SK-N-SH treated with all-trans-retinoic acid at 6 μM for 48 hours (cell line): ENCODE results near the gene BICDL1.

Source experiments
- ATAC-seq: fragments of 200-7000 bp; cut with Tn5 transposase; 3 replicates; pipeline ENCODE4 v1.9.1; 2020; ENCODE audit warnings: mild to moderate bottlenecking, moderate library complexity
- ARNTL ChIP-seq: fragments of 450-650 bp; formaldehyde crosslinking; IDR thresholded peaks from 2 replicates; pipeline ENCODE4 v1.5.0; 2020; ENCODE audit warnings: low read depth, mild to moderate bottlenecking, moderate library complexity, borderline replicate concordance
- BACH2 ChIP-seq: fragments of 250-450 bp; sonication (Bioruptor Pico); IDR thresholded peaks from 2 replicates; pipeline ENCODE4 v1.9.0; 2021; ENCODE audit warnings: mild to moderate bottlenecking, borderline replicate concordance
- CREB5 ChIP-seq: fragments of 250-450 bp; sonication (Bioruptor Pico); IDR thresholded peaks from 2 replicates; pipeline ENCODE4 v1.5.1; 2020; ENCODE audit warnings: low read depth, mild to moderate bottlenecking, moderate library complexity
- CSDC2 ChIP-seq: fragments of 250-450 bp; sonication (Bioruptor Pico); IDR thresholded peaks from 2 replicates; pipeline ENCODE4 v1.5.0; 2020; ENCODE audit warnings: mild to moderate bottlenecking, moderate library complexity
- CSRNP3 ChIP-seq: fragments of 250-450 bp; sonication (Bioruptor Pico); IDR thresholded peaks from 2 replicates; pipeline ENCODE4 v1.5.1; 2021; ENCODE audit warnings: mild to moderate bottlenecking, moderate library complexity
- ESRRG ChIP-seq: fragments of 250-450 bp; sonication (Bioruptor Pico); IDR thresholded peaks from 2 replicates; pipeline ENCODE4 v1.6.1; 2021; ENCODE audit warnings: mild to moderate bottlenecking
- ISL1 ChIP-seq: fragments of 250-450 bp; sonication (Bioruptor Pico); IDR thresholded peaks from 2 replicates; pipeline ENCODE4 v2.1.2; 2022; ENCODE audit warnings: mild to moderate bottlenecking, moderate library complexity
- OSR1 ChIP-seq: fragments of 250-450 bp; sonication (Bioruptor Pico); IDR thresholded peaks from 2 replicates; pipeline ENCODE4 v1.8.0; 2022; ENCODE audit warnings: moderate library complexity, mild to moderate bottlenecking, inconsistent platforms
- POU6F1 ChIP-seq: fragments of 250-450 bp; sonication (Bioruptor Pico); IDR thresholded peaks from 2 replicates; pipeline ENCODE4 v1.8.0; 2021; ENCODE audit warnings: low read depth, mild to moderate bottlenecking, moderate library complexity, borderline replicate concordance
- PPARA ChIP-seq: fragments of 250-450 bp; sonication (Bioruptor Pico); IDR thresholded peaks from 2 replicates; pipeline ENCODE4 v1.5.0; 2020; ENCODE audit warnings: mild to moderate bottlenecking, borderline replicate concordance
- RARB ChIP-seq: fragments of 250-450 bp; sonication (Bioruptor Pico); IDR thresholded peaks from 2 replicates; pipeline ENCODE4 v1.8.0; 2021; ENCODE audit warnings: mild to moderate bottlenecking, moderate library complexity
- SNAI2 ChIP-seq: fragments of 250-450 bp; sonication (Bioruptor Pico); IDR thresholded peaks from 2 replicates; pipeline ENCODE4 v1.5.0; 2020; ENCODE audit warnings: mild to moderate bottlenecking, moderate library complexity
- TCF4 ChIP-seq: fragments of 250-450 bp; sonication (Bioruptor Pico); IDR thresholded peaks from 2 replicates; pipeline ENCODE4 v1.8.0; 2021; ENCODE audit warnings: mild to moderate bottlenecking, moderate library complexity, borderline replicate concordance
- TOX ChIP-seq: fragments of 250-450 bp; sonication (Bioruptor Pico); IDR thresholded peaks from 2 replicates; pipeline ENCODE4 v1.8.0; 2021; ENCODE audit warnings: mild to moderate bottlenecking, moderate library complexity, borderline replicate concordance
- TSHZ2 ChIP-seq: fragments of 250-450 bp; sonication (Bioruptor Pico); IDR thresholded peaks from 2 replicates; pipeline ENCODE4 v1.5.0; 2020; ENCODE audit warnings: mild to moderate bottlenecking, moderate library complexity
- ZC3H10 ChIP-seq: fragments of 250-450 bp; sonication (Bioruptor Pico); IDR thresholded peaks from 2 replicates; pipeline ENCODE4 v1.5.1; 2021; ENCODE audit warnings: mild to moderate bottlenecking, moderate library complexity
- ZFP3 ChIP-seq: fragments of 250-450 bp; sonication (Bioruptor Pico); IDR thresholded peaks from 2 replicates; pipeline ENCODE4 v1.5.0; 2020; ENCODE audit warnings: mild to moderate bottlenecking, moderate library complexity
- ZFP30 ChIP-seq: fragments of 450-650 bp; formaldehyde crosslinking; IDR thresholded peaks from 2 replicates; pipeline ENCODE4 v1.5.0; 2022; ENCODE audit warnings: mild to moderate bottlenecking, moderate library complexity
- ZNF565 ChIP-seq: fragments of 450-650 bp; formaldehyde crosslinking; conservative IDR thresholded peaks from 2 replicates; pipeline ENCODE4 v1.5.0; 2020; ENCODE audit warnings: low read depth, mild to moderate bottlenecking, moderate library complexity
- ZNF8 ChIP-seq: fragments of 450-650 bp; formaldehyde crosslinking; IDR thresholded peaks from 2 replicates; pipeline ENCODE4 v1.5.0; 2020; ENCODE audit warnings: mild to moderate bottlenecking, moderate library complexity

BICDL1 gene

GRCh38 chr12:120032242-120032641 lies 43.2 kb downstream of the BICDL1 start:
- TF ChIP-seq POU6F1 (CRISPR knock-in tag) (no peak), ZC3H10 (no peak), SNAI2 (CRISPR knock-in tag) (no peak), ZNF565 (CRISPR knock-in tag) (no peak), ZFP3 (no peak), OSR1 (CRISPR knock-in tag) (no peak), PPARA (no peak), TOX (CRISPR knock-in tag) (no peak), CSDC2 (CRISPR knock-in tag) (no peak), ZFP30 (CRISPR knock-in tag) (no peak), TSHZ2 (no peak), CSRNP3 (CRISPR knock-in tag) (no peak), ISL1 (no peak), TCF4 (no peak), RARB (no peak), ESRRG (CRISPR knock-in tag) (no peak), BACH2 (CRISPR knock-in tag) (no peak), ARNTL (CRISPR knock-in tag) (no peak)
- ATAC-seq = no peak

GRCh38 chr12:120037851-120038250 lies 48.8 kb downstream of the BICDL1 start:
- no peak for ATAC-seq
- no peak for TF ChIP-seq ZFP3
- TF ChIP-seq POU6F1 (CRISPR knock-in tag) = no peak
- TF ChIP-seq CSRNP3 (CRISPR knock-in tag) = no peak
- TF ChIP-seq CREB5 = no peak
- TF ChIP-seq ESRRG (CRISPR knock-in tag) = no peak
- TF ChIP-seq TCF4 = no peak
- no peak for TF ChIP-seq OSR1 (CRISPR knock-in tag)
- no peak for TF ChIP-seq ZNF8
- no peak for TF ChIP-seq ZNF565 (CRISPR knock-in tag)
- no peak for TF ChIP-seq TSHZ2
- TF ChIP-seq SNAI2 (CRISPR knock-in tag) = no peak
- no peak for TF ChIP-seq ZFP30 (CRISPR knock-in tag)
- no peak for TF ChIP-seq TOX (CRISPR knock-in tag)
- TF ChIP-seq BACH2 (CRISPR knock-in tag) = no peak
